Suppressor macrophage treated with lipopolysaccharide for 1 hour (primary cell): ENCODE results near the gene USP10.

ENCODE experiments used
- DNase-seq, 3 donors: peaks; one replicate each; pipeline ENCODE4 v3.0.0-alpha.2; 2020 to 2022

Gene USP10, protein sequence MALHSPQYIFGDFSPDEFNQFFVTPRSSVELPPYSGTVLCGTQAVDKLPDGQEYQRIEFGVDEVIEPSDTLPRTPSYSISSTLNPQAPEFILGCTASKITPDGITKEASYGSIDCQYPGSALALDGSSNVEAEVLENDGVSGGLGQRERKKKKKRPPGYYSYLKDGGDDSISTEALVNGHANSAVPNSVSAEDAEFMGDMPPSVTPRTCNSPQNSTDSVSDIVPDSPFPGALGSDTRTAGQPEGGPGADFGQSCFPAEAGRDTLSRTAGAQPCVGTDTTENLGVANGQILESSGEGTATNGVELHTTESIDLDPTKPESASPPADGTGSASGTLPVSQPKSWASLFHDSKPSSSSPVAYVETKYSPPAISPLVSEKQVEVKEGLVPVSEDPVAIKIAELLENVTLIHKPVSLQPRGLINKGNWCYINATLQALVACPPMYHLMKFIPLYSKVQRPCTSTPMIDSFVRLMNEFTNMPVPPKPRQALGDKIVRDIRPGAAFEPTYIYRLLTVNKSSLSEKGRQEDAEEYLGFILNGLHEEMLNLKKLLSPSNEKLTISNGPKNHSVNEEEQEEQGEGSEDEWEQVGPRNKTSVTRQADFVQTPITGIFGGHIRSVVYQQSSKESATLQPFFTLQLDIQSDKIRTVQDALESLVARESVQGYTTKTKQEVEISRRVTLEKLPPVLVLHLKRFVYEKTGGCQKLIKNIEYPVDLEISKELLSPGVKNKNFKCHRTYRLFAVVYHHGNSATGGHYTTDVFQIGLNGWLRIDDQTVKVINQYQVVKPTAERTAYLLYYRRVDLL

DNA sequence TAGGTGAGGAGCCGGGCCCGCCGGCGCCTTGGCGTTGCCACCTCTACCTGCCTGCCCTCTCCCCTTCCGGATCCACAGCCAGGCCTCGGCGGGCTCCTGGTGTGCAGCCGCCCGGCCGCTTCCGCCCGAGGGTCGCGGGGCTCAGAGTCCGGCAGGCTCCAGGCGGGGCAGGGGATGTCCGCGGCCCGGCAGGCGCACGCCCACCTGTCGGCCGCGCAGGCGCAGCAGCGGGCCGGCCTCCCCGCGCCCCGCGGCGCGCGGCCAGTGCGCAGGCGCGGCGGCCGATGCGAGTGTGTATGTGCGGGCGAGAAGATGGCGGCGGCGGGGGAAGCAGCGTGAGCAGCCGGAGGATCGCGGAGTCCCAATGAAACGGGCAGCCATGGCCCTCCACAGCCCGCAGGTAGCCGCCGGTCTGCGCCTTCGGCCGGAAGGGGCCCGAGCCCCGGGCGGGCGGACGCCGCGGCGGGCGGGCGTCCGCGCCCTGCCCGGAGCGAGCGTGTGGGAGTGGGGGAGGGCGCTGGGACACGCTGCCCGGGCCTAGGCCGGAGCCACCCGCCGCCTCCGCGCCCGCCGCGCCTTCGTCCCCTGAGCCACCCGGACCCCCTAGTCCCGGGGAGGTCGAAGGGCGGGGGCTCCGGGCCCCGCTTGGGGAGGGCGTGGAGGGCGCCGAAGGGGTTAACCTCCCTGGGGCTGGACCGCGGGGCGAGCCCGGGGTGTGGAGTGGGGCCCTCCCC lies at the start of gene USP10:
Gene USP10, plus strand, starts transcription at position 289 of the 734 bp plus-strand sequence. Its CDS starts 91 bp downstream, at position 380.
- DNase-seq: peak; percentile 91 to 98 (median 95)

DNA sequence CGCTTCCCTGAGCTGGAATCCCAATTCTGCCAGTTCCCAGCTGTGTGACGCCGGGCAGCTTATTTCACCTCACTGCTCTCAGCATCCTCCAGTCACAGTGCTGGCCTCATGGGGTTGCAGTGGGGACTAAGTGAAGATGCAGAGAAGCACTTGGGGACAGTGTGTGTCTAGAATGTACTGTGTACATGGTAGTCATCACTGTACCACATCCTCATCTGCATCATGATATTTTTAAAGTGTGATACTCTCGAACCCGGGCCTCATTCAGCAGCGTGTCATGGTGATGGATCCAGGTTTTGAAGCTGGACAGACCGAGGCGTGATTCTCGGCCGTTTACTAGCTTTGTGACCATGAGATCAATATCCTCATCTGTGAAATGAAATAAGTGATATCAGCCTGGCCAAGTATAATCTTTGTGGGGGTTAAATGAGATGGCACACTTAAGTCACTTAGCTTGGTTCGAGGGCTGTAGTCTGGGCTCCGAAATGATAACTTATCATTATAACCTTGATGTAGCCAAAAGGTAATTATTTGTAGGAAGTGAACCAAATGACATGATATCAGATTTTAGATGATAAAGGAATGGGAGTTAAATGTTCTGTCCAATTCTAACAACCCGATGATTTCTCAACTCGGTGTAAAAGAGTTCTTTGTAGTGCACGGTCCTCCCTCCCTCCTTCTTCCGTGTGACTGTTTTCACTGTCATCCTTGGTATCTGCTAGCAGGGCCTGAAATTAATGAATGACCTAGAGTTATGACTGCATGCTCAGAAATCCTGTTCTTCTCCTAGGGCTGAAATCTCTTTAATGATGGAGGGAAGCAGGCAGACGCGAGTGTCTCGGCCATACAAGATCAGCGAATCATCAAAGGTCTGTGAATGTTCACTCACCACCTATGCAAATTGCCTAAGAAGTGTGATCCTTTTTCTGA lies 49.5 kb upstream of the USP10 start:
- no peak for DNase-seq

DNA sequence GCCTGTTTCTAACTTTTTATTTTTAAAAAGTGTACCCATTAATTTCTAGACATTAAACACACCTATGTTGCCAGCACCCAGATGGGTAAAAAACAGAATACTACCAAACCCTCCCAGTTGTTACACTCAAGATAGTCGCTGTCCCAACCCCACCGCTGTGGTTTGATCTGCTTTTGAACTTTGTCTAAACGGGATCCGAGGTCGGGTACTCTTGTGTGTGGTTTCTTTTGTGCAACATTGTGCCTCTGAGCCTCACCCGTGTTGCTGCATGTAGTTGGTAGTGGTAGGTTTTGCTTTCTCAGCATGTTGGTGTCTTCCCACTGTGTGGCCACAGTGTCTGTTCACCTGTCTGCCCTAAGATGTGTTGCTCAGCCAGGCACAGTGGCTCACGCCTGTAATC lies 47.2 kb upstream of the USP10 start:
- no peak for DNase-seq

DNA sequence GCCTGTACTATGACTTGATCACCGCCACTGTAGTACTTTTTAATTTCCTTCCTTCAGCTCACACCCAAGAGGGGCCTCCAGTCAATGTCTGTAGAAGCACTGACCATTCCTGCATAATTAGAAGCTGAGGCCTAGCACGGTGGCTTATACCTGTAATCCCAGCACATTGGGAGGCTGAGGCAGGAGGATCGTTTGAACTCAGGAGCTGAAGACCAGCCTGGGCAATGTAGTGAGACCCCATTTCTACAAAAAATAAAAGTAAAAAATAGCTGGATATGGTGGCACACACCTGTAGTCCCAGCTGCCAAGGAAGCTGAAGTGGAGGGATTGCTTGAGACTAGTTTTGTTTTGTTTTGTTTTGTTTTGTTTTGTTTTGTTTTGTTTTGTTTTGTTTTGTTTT lies 45.6 kb upstream of the USP10 start:
- no peak for DNase-seq

DNA sequence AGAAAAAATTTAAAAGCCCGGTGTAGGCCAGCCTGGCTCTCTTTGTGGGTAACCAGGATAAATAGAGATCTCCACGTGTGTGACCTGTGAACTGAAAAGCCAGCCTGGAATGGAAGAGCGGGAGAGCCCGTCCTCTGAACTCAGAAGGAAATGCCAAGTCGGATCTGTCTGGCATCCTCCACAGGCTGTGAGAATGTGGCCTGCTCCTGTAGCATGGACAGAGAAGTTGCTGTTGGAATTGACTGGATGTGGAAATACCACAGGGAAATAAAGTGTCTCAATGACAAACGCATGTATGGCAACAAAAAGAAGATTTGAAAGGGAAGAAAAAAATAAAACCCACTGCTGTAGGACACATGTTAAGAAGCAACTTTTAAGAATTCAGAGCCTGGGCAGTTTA lies 44.8 kb upstream of the USP10 start:
- DNase-seq: no peak

DNA sequence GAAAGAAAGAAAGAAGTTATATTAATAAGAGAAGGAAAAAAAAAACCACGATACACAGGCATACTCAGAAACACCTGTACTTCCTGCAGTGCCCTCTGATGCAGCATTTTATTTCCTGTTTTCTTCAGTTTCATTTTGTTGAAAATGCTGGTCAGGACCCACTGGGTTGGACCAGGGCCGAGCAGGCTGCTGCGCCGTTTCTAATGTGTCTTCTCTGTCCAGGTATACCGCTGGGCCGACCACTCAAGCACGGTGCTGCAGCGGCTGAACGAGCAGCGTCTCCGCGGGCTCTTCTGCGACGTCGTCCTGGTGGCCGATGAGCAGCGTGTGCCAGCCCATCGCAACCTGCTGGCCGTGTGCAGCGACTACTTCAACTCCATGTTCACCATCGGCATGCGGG lies 43.2 kb upstream of the USP10 start:
- DNase-seq: no peak

DNA sequence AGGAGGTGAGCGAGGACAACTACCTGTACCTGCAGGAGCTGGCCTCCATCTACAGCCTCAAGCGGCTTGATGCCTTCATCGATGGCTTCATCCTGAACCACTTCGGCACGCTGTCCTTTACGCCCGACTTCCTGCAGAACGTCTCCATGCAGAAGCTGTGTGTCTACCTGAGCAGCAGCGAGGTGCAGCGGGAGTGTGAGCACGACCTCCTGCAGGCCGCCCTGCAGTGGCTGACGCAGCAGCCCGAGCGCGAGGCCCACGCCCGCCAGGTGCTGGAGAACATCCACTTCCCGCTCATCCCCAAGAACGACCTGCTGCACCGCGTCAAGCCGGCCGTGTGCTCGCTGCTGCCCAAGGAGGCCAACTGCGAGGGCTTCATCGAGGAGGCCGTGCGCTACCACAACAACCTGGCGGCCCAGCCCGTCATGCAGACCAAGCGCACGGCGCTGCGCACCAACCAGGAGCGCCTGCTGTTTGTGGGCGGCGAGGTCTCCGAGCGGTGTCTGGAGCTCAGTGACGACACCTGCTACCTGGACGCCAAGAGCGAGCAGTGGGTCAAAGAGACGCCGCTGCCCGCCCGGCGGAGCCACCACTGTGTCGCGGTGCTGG lies 42.5 kb upstream of the USP10 start:
- DNase-seq: no peak

DNA sequence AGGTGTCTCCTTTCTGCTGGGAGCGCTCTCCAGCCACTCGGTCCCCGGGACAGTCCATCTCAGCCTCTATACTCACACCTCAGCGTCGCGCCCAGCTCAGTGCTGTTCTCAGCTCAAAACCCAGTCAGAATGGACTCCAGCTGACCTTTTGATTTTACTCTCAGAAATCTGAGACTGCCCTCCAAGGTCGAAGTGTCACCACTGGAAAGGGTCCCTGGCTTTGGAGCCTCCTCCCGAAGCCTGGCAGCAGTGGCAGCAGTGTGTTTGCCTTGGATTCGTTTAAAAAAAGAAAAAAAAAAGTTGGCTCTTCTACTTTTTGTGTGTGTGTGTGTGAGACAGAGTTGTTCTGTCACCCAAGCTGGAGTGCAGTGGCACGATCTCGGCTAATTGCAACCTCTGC lies 41.1 kb upstream of the USP10 start:
- DNase-seq: no peak

DNA sequence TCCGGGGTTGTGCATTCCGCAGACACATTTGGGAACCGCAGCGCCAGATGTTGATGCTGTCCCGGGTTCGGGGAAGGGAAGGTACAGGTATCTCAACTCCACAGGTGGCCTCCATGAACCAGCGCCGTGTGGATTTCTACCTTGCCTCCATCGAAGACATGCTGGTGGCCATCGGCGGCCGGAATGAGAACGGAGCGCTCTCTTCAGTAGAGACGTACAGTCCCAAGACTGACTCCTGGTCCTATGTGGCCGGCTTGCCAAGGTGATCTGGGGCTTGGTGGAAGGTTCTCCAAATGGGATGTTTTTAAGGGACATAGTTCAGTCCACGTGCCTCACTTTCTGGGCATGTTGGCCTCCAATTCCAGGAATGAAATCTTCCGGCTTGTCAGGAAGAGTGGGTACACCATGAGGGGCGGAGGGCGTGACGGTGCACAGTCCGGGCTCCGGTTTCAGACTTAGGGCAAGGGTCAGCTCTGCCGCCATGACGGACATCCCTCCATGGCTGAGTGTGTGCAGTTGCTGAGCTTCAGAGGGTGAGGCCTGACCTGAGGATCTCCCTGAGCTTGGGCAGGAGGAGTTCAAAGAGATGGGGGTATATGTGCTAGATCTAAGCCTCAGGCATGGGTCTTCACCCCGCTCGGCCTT lies 40.0 kb upstream of the USP10 start:
- DNase-seq: no peak

DNA sequence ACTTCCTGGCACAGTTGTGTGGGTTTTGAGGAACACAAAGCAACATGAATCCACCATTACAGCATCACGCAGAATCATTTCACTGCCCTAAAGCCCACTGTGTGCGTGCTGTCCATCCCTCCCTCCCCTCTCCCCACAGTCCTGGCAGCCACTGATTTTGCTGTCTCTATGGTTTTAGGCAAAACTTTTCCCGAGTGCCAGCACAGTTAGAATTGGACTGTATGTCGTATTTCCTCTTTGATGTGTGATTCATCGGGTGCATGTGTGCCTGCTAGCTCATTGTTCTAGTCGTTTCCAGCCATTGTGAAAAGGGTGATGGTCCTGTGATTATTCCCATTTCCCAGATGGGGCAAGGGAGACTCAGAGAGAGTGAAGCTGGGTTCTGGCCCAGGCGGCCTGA lies 38.8 kb upstream of the USP10 start:
- DNase-seq: peak; percentile 36 to 50 (median 38)

DNA sequence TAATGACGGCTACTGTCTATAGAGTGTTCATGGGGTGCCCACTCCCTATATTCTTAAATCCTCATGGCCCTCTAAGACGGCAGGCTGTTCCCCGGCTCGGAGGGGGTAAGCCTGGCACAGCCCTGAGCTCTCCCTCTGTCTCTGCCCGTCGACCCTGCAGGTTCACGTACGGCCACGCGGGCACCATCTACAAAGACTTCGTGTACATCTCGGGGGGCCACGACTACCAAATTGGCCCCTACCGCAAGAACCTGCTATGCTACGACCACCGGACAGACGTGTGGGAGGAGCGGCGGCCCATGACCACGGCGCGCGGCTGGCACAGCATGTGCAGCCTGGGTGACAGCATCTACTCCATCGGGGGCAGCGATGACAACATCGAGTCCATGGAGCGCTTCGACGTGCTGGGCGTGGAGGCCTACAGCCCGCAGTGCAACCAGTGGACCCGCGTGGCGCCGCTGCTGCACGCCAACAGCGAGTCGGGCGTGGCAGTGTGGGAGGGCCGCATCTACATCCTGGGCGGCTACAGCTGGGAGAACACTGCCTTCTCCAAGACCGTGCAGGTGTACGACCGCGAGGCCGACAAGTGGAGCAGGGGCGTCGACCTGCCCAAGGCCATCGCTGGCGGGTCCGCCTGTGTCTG lies 38.3 kb upstream of the USP10 start:
- DNase-seq: no peak

DNA sequence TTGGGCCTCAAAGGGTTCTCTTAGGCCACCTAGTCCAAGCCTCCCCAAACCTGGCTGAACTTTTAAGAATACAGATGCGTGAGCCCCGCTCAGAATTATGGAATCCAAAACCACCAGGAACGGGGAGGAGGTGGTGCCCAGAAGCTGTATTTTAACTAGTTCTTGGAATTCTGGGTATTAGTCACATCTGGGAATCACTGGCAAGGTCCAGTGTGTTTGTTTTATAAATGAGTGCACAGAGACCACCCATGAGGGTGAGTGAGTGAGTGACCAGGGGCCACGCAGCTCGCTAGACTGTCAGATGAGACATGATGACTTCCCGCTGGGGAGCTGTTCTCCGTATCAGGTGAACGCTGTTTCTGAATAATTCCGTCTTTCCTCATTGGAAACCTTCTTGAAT lies 37.3 kb upstream of the USP10 start:
- DNase-seq: no peak

DNA sequence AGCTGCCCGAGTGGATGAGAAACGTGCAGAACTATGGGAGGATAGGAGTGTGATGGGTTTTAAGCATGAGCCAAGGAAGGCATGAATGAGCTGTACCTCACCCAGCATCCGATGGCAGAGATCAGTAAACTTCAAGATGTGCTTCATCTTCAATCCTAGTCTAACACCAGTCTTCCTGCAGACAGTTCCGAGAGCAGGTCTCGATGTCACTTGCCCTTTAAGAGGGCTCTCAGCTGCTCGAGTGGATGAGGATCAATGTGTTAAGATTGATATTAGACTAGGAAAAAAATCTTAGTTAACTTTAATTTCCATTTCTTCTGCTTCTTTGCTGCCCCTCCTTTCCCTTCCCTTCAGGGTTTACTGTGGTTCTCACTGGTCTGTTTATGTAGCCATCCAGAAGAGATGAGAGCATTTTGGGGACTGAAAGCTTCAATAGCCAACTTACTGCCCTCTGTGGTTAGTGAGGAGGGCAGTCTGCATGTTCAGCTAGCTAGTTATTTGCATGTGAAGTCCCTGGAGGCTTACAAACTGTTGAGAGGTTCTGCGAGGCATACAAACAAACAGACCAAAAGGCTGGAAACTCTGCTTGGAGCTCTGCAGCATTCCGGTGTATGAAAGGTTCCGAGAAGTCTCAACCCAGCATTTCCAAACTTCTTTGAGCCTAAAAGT lies 36.2 kb upstream of the USP10 start:
- DNase-seq: no peak

DNA sequence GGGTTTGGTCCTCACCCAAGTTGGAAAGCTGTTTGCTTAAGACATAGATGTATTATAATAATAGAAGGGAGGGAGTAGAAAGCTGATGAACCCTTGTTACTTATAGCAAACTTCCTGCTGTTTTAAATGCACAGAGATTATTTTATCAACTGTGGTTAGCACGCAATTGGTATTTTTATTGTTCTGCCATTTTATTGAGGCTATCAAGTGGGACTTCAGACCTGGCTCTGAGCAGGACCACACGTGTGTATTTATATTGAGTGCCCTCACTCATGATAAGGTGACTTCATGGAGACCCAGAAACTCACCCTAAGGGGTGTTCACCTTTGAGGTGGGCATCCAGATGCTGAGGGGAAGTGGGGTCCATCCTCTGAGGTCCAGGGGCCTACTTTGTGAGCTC lies 34.4 kb upstream of the USP10 start:
- no peak for DNase-seq

DNA sequence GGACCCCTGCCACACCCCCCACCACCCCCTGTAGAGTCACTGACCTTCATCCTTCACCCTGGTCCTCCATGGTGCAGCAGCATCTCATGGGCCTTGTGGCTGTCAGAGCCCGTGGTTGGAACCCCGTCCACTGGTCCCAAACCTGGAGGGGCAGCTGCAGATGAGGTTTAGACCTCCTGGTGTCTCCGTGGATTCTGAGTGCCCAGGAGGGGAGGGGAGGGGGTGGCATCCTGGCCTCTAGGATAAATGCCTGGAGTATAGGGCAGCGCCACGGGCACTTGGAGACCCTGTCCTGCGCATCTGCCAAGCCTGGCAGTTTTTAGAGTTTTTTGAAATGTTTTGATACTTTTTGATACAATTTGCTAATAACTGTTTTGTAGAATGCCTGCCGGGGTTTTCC lies 34.0 kb upstream of the USP10 start:
- DNase-seq: no peak

DNA sequence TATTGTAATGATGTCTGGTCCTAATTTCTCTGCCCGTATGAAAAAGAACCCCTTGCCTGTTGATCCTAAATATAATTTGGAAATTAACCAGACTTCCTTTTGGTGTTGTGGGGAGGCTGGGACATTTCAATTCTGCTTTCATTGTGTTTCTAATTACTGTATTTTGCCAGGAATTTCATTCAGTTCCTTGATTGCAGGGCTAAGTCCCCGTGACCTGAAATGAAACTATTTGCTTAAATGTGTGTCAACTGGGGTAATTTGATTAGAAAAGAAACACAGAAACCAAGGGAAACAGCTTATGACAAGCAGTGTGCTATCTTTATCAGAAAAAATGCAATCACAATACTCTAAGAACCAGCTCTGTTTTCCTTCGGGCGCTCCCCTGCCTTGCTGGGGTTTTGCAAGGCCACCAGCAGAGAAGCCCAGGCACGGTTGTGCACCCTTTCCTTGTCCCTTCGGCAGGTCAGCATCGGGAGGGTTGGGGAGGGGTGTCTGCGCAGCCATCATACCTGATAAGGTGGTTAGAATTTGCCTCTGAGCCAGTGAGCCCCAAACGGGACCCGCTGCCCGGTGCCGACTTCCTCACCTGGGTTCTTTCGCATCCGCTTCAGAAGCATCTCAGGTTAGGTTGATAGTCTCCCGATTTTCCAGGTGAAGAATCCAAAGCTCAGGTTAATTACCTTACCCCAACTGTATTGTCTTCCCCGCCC lies 32.0 kb upstream of the USP10 start:
- DNase-seq: no peak

DNA sequence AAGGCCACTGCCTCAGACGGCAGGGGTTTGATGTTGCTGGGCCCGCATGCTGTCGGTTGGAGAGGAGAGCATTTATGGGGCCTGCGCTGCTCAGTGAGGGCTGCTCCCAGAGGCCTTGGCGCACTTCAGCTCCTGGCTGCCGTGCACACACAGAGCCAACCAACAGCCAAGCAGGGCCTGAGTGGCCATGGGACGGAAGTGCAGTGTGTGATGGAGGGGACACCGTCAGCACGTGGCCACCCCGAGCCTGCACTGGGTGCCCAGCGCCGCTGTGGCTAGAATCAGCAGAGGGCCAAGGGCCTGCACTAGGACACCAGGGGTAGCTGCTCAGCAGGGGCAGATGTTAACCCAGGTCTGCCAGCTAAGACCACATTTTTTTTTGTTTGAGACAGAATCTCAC lies 29.7 kb upstream of the USP10 start:
- DNase-seq: no peak

DNA sequence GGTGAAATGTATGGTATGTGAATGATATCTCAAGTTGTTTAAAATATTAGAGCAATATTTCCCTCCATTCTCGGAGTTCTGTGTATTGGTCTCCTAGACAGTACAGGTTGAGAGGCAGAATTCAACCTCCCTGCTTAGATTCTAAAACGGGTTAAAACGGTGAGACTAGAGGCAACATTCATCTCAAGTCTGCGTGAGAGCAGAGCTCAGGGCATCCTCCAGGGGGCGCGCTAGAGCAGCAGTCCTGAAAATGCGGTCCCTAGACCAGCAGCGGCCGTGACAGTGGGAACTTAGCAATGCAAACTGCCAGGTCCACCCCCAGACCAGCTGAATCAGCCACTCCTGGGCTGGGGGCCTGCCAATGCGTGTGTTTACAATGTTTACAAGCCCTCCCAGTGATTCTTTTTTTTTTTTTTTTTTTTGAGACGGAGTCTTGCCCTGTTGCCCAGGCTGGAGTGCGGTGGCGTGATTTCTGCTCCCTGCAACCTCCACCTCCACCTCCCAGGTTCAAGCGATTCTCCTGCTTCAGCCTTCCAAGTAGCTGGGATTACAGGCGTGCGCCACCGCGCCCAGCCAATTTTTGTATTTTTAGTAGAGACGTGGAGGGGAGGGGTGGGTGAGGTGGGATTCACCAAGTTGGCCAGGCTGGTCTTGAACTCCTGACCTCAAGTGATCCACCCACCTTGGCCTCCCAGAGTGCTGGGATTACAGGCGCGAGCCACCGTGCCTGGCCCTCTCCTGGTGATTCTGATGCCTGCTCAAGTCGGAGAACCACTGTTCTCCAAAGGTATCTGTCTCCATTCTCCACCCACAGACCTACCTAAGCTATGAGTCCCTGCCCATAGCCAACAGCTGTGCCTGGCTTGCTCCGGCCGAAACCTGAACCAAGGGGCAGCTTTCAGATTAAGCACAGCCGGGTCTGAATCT lies 27.3 kb upstream of the USP10 start:
- peak; percentile 86 to 92 (median 90) for DNase-seq

DNA sequence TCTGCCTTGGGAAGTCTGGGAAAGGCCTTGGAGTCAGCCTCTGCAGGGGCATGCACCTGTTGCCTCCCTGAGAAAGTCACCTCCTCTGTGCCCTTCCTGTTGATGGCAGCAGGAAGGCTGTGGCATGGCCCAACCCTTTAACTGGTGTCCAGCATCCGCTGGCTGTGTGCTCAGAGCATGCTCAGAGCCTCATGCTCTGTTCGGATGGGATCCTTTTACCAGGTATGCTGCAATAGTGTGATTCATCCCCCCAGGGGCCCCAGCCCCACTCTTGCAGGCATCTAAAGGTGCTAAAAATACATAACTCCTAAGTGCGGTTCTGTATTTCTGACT lies 26.6 kb upstream of the USP10 start:
- no peak for DNase-seq
